Activated T-cell treated with anti-CD3 and anti-CD28 coated beads, Interleukin-2, amount 50 U/mL, for 72 hours (primary cell): ENCODE measurements around the gene TANC1. TPM values are rescaled to one million over a fixed set of nuclear protein-coding genes. Genes with fewer than 3 reads are reported as not detected.
"Not testable (repeated sequence)": the region's sequence is repeated elsewhere in the genome, so short reads cannot be mapped to it uniquely, and the experiment has no call there.

Experiments
- ATAC-seq, 2 donors: fragments of 150-1000 bp; cut with Tn5 transposase; replicated peaks in 1 of 2; 2 replicates each; pipeline ENCODE4 v1.10.0; 2021; ENCODE audit warnings: moderate library complexity in 2 of 2, mild to moderate bottlenecking in 1 of 2
- DNase-seq, 2 donors: peaks; one replicate each; pipeline ENCODE4 v3.0.0; 2021 to 2022; ENCODE audit warnings: mixed read lengths in 1 of 2
- H3K27ac Mint-ChIP-seq: one replicate; pipeline ENCODE4 v1.8.0; 2022; ENCODE audit warnings: mild to moderate bottlenecking, moderate library complexity, mixed read lengths
- H3K27me3 Mint-ChIP-seq: one replicate; pipeline ENCODE4 v1.8.0; 2022; ENCODE audit warnings: low read depth, mixed read lengths
- H3K36me3 Mint-ChIP-seq, 2 donors: one replicate each; pipeline ENCODE4 v1.8.0; 2022; ENCODE audit warnings: mixed read lengths in 2 of 2, mild to moderate bottlenecking in 1 of 2; ENCODE audit not compliant: insufficient read depth in 2 of 2
- H3K4me1 Mint-ChIP-seq: one replicate; pipeline ENCODE4 v1.8.0; 2022; ENCODE audit warnings: low read depth, mixed read lengths
- H3K4me3 Mint-ChIP-seq, 2 donors: one replicate each; pipeline ENCODE4 v1.8.0; 2022; ENCODE audit warnings: mild to moderate bottlenecking in 2 of 2, mixed read lengths in 2 of 2, moderate library complexity in 2 of 2
- H3K9me3 Mint-ChIP-seq, 2 donors: one replicate each; pipeline ENCODE4 v1.8.0; 2022; ENCODE audit warnings: mixed read lengths in 2 of 2
- total RNA-seq, 2 donors: library from RNA; stranded (reverse); gene quantifications; one replicate each; pipeline ENCODE4 v1.2.3, GENCODE V29; 2022

Gene TANC1
- total RNA-seq, 2 donors from 2014 or later, result 0.35 to 1.6 TPM

DNA sequence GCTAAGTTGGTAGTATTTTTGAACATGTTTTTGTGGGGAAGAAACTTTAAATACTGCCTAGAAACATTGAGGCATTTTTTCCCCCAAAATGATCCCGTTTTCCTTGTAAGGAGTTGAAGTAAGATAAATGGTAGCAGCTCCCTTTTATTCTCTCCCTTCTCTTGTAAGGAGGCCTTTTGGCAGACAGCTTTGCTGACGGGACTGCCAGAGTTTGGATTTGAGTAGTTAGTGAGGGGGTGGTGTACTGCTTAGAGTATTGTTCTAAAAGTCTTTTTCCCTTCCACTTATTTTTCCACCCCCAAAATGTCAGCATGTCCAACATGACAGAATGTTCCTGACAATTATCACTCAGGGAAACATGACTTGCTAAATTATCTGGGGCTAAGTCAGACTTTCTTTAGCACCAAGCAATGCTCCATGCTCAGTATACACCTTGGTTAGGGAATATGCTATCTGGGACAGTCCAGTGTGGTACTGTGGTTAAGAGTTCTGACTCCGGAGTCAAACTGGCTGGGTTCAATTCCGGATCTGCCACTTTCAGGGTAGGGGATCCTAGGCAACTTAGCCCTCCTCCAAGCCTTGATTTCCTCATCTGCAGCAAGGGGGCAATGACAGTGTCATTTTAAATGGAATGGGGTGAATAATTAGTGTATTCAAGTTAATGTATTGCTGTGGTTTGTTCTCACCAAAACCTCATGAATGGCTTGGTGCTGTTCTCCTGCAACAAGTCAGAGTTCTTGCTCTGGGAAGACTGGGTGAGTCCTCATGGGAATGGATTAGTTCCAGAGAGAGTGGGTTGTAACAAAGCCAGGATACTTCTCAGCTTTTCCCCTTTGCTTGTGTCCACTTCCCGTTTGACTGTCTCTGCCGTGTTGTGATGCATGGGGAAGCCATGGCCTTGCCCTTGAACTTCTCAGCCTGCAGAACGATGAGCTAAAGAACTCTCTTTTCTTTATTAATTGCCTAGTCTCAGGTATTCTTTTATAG lies 116.2 kb downstream of the TANC1 start:
- H3K36me3 Mint-ChIP-seq, result no peaks in the 10 kb centered on the region
- no peaks in the 10 kb centered on the region for H3K27me3 Mint-ChIP-seq
- no peaks in the 10 kb centered on the region for H3K9me3 Mint-ChIP-seq
- no peak overlapping the region for H3K4me3 Mint-ChIP-seq
- H3K27ac Mint-ChIP-seq, result no peak overlapping the region
- no peak for DNase-seq
- H3K4me1 Mint-ChIP-seq, result peaks cover 20% of the 10 kb centered on the region
- no peak for ATAC-seq

- no peaks in the 10 kb centered on the region for H3K36me3 Mint-ChIP-seq
- H3K9me3 Mint-ChIP-seq, result no peaks in the 10 kb centered on the region
- peaks cover 30% of the 10 kb centered on the region for H3K4me1 Mint-ChIP-seq
- no peak for ATAC-seq
- no peaks in the 10 kb centered on the region for H3K27me3 Mint-ChIP-seq
- H3K27ac Mint-ChIP-seq, result no peak overlapping the region
- peak overlapping the region in 1 of 2 donors; percentile 5 for H3K4me3 Mint-ChIP-seq
- no peak for DNase-seq
These were observed 117.9 kb downstream of the TANC1 start for GRCh38 chr2:159086342-159086741.

- Mint-ChIP-seq H3K4me1 (peaks cover 35% of the 10 kb centered on the region), H3K27ac (peak overlapping the region; percentile 63), H3K4me3 (no peak overlapping the region), H3K9me3 (no peaks in the 10 kb centered on the region), H3K36me3 (no peaks in the 10 kb centered on the region), H3K27me3 (no peaks in the 10 kb centered on the region)
- ATAC-seq (no peak), DNase-seq (no peak)
These were observed 118.4 kb downstream of the TANC1 start for GRCh38 chr2:159086826-159087225.

- DNase-seq, result no peak
- H3K27ac Mint-ChIP-seq, result no peak overlapping the region
- H3K36me3 Mint-ChIP-seq, result no peaks in the 10 kb centered on the region
- no peaks in the 10 kb centered on the region for H3K27me3 Mint-ChIP-seq
- H3K9me3 Mint-ChIP-seq, result no peaks in the 10 kb centered on the region
- H3K4me3 Mint-ChIP-seq, result no peak overlapping the region
- no peak for ATAC-seq
- H3K4me1 Mint-ChIP-seq, result peaks cover 56% of the 10 kb centered on the region
These were observed 120.5 kb downstream of the TANC1 start for GRCh38 chr2:159088906-159089305.

DNA sequence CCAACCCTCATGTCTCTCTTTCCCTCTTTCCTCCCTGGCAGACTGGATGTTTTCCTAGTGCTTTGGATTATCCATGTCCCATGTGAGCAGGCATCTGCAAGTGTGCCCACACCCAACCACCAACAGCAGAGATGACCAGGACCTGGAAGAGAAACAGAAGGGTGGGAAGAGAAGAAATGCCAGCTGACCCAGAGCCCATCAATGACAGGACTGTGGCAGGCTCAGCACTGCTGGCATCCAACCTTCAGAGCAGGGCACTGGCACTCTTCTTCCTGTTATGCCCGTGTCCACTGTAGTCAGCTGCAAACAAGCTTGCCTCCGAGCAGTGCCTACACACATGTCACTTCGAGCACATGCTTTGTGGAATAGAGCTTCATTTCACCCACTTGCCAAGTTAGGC lies 121.1 kb downstream of the TANC1 start:
- no peaks in the 10 kb centered on the region for H3K9me3 Mint-ChIP-seq
- DNase-seq (no peak), ATAC-seq (no peak)
- H3K36me3 Mint-ChIP-seq, result no peaks in the 10 kb centered on the region
- peaks cover 62% of the 10 kb centered on the region for H3K4me1 Mint-ChIP-seq
- H3K27me3 Mint-ChIP-seq, result no peaks in the 10 kb centered on the region
- no peak overlapping the region for H3K4me3 Mint-ChIP-seq
- H3K27ac Mint-ChIP-seq, result no peak overlapping the region

- peaks cover 63% of the 10 kb centered on the region for H3K4me1 Mint-ChIP-seq
- peaks cover under 1% of the 10 kb centered on the region in 2 donors for H3K36me3 Mint-ChIP-seq
- DNase-seq (no peak), ATAC-seq (no peak)
- H3K27me3 Mint-ChIP-seq, result no peaks in the 10 kb centered on the region
- no peak overlapping the region for H3K27ac Mint-ChIP-seq
- peaks cover 0 to under 1% of the 10 kb centered on the region in 2 donors for H3K9me3 Mint-ChIP-seq
- H3K4me3 Mint-ChIP-seq, result peak overlapping the region in 1 of 2 donors; percentile 25
These were observed 122.2 kb downstream of the TANC1 start for GRCh38 chr2:159090514-159091201.

DNA sequence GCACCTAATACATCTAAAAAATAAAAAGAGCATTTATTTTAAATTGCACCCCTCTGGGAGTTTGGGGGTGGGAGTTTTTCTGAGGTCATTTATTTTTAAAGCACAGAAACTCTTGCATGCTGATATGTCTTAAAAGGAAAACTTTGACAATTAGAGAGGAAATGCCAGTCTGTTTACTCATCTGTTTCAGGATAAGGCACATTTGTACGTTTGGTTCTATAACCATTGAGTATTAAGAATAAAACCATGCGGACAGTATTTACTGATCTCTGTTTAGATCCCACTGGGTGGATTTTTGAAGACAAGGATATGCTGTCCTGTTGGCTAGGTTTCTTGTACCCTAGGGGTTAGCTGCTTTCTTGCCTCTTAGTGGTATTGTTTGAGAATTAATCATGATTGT lies 122.9 kb downstream of the TANC1 start:
- peaks cover 58% of the 10 kb centered on the region for H3K4me1 Mint-ChIP-seq
- H3K4me3 Mint-ChIP-seq, result peak overlapping the region; percentile 9 to 45
- H3K9me3 Mint-ChIP-seq, result peaks cover 3 to 4% of the 10 kb centered on the region in 2 donors
- H3K27ac Mint-ChIP-seq, result peak overlapping the region; percentile 1
- H3K36me3 Mint-ChIP-seq, result peaks cover 4 to 7% of the 10 kb centered on the region in 2 donors
- ATAC-seq, result no peak
- DNase-seq, result no peak
- H3K27me3 Mint-ChIP-seq, result no peaks in the 10 kb centered on the region

DNA sequence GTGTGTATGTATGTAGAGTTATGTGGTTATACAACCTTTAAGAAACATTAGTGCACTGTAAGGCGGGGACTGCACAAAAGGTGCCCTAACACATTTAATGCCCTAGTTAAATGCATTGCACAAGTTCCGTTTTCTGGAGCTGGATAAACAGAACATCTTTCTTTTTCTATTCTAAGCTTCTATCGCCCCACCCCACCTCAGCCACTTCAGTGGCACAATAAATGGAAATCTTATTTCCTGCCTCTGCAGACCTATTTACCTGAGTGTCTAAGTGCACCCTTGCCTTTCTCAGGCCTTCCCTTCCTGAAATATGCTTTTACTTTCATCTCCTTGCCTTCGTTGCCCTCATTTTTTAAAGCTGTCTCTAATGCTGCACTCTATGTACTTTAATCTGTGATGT lies 123.5 kb downstream of the TANC1 start:
- DNase-seq (no peak), ATAC-seq (no peak)
- H3K27ac Mint-ChIP-seq, result no peak overlapping the region
- peak overlapping the region; percentile 9 to 45 for H3K4me3 Mint-ChIP-seq
- H3K9me3 Mint-ChIP-seq, result peaks cover 6 to 10% of the 10 kb centered on the region in 2 donors
- H3K36me3 Mint-ChIP-seq, result peaks cover 6 to 13% of the 10 kb centered on the region in 2 donors
- no peaks in the 10 kb centered on the region for H3K27me3 Mint-ChIP-seq
- H3K4me1 Mint-ChIP-seq, result peaks cover 54% of the 10 kb centered on the region

- ATAC-seq (no peak), DNase-seq (no peak)
- Mint-ChIP-seq H3K27me3 (no peaks in the 10 kb centered on the region), H3K4me3 (peak overlapping the region in 1 of 2 donors; percentile 57), H3K4me1 (peaks cover 51% of the 10 kb centered on the region), H3K9me3 (peaks cover 6 to 11% of the 10 kb centered on the region in 2 donors), H3K36me3 (peaks cover 6 to 15% of the 10 kb centered on the region in 2 donors), H3K27ac (no peak overlapping the region)
These were observed 125.1 kb downstream of the TANC1 start for GRCh38 chr2:159093497-159093896.

GRCh38 chr2:159094173-159094737 lies 125.8 kb downstream of the TANC1 start:
- no peaks in the 10 kb centered on the region for H3K27me3 Mint-ChIP-seq
- DNase-seq (peak; percentile 12 to 37), ATAC-seq (peak; percentile 75 to 81)
- H3K36me3 Mint-ChIP-seq, result peaks cover 6 to 15% of the 10 kb centered on the region in 2 donors
- no peak overlapping the region for H3K27ac Mint-ChIP-seq
- H3K9me3 Mint-ChIP-seq, result peaks cover 6 to 11% of the 10 kb centered on the region in 2 donors
- peaks cover 58% of the 10 kb centered on the region for H3K4me1 Mint-ChIP-seq
- H3K4me3 Mint-ChIP-seq, result peak overlapping the region in 1 of 2 donors; percentile 44

- H3K4me3 Mint-ChIP-seq, result no peak overlapping the region
- DNase-seq (no peak), ATAC-seq (no peak)
- H3K27me3 Mint-ChIP-seq, result no peaks in the 10 kb centered on the region
- H3K36me3 Mint-ChIP-seq, result peaks cover 6 to 15% of the 10 kb centered on the region in 2 donors
- no peak overlapping the region for H3K27ac Mint-ChIP-seq
- H3K4me1 Mint-ChIP-seq, result peaks cover 50% of the 10 kb centered on the region
- H3K9me3 Mint-ChIP-seq, result peaks cover 6 to 11% of the 10 kb centered on the region in 2 donors
These were observed 127.4 kb downstream of the TANC1 start for GRCh38 chr2:159095813-159096212.

GRCh38 chr2:159096302-159096855 lies 127.9 kb downstream of the TANC1 start:
- Mint-ChIP-seq H3K9me3 (peaks cover 6 to 11% of the 10 kb centered on the region in 2 donors), H3K4me1 (peaks cover 46% of the 10 kb centered on the region), H3K36me3 (peaks cover 6 to 15% of the 10 kb centered on the region in 2 donors)
- ATAC-seq, DNase-seq, H3K4me3 Mint-ChIP-seq, H3K27ac Mint-ChIP-seq, H3K27me3 Mint-ChIP-seq: not testable (repeated sequence)
